Measurements from ENCODE around the gene ASPHD2. TPM values are rescaled to one million over a fixed set of nuclear protein-coding genes. Genes with fewer than 3 reads are reported as not detected.

Gene ASPHD2
- total RNA-seq, 2 donors from 2014 or later = 1.4 to 3.6 TPM

DNA sequence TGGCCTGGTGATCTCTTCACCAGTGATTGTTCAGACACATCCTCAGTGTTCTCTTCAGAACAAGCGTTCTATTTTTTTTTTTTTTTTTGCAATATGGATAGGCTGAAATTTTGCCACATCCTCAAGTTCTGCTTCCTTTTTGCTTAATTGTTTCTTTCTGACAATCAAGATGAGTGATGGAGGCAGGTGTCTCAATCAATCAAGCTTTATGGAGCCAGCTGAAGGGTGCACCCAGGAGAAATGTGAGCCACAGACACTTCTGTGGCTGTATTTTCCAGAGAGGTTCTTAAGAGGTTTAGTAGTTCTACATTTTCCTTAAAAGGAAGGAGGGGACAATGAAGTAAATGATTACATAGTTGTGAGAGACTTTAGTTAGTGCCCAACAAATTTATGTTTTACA lies 43.9 kb upstream of the ASPHD2 start:
- no peaks in the 10 kb centered on the region for H3K36me3 ChIP-seq
- no peaks in the 10 kb centered on the region for H3K9me3 ChIP-seq
- DNase-seq (ENCODE audit: low spot score) = no peak
- 89% methylated on average over 1 of the region's 1 CpG for WGBS
- H3K4me1 ChIP-seq (replicated peaks) = no peaks in the 10 kb centered on the region
- no peaks in the 10 kb centered on the region for H3K27me3 ChIP-seq (replicated peaks; ENCODE audit: insufficient read depth)
- TF ChIP-seq, protein P1, sequence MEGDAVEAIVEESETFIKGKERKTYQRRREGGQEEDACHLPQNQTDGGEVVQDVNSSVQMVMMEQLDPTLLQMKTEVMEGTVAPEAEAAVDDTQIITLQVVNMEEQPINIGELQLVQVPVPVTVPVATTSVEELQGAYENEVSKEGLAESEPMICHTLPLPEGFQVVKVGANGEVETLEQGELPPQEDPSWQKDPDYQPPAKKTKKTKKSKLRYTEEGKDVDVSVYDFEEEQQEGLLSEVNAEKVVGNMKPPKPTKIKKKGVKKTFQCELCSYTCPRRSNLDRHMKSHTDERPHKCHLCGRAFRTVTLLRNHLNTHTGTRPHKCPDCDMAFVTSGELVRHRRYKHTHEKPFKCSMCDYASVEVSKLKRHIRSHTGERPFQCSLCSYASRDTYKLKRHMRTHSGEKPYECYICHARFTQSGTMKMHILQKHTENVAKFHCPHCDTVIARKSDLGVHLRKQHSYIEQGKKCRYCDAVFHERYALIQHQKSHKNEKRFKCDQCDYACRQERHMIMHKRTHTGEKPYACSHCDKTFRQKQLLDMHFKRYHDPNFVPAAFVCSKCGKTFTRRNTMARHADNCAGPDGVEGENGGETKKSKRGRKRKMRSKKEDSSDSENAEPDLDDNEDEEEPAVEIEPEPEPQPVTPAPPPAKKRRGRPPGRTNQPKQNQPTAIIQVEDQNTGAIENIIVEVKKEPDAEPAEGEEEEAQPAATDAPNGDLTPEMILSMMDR (IDR thresholded peaks at IDR 0.05) = no peak
- TF ChIP-seq POLR2A (IDR thresholded peaks at IDR 0.05) (no peak), POLR2AphosphoS5 (IDR thresholded peaks at IDR 0.05) (no peak)
- intact Hi-C loops (cut with DNase I) = no loop called here
- no peak overlapping the region for H3K27ac ChIP-seq
- no peak overlapping the region for H3K4me3 ChIP-seq

DNA sequence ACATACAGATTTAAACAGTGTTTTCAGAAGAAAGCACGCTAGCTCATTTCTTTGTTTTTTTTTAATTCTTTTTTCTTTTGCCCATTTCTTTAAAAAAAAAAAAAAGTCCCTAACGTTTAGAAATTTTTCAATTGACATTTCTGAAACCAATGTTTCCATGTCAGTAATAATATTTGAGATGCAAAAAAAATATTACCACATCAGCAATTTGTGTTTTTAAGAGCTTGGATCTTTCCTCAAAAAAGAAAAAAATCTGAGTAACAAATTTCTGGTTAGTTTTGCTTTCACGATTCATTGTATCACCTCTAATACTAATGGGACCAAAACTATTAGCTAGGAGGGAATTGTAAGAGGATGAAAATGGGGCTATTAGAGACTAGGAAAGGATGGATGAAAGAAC lies 39.9 kb upstream of the ASPHD2 start:
- no peak overlapping the region for H3K27ac ChIP-seq
- H3K4me3 ChIP-seq = no peak overlapping the region
- no peak for DNase-seq (ENCODE audit: low spot score)
- TF ChIP-seq POLR2AphosphoS5 (IDR thresholded peaks at IDR 0.05) (no peak), POLR2A (IDR thresholded peaks at IDR 0.05) (no peak)
- TF ChIP-seq, protein P1 (IDR thresholded peaks at IDR 0.05) = no peak
- no peaks in the 10 kb centered on the region for H3K27me3 ChIP-seq (replicated peaks; ENCODE audit: insufficient read depth)
- no peaks in the 10 kb centered on the region for H3K36me3 ChIP-seq
- H3K4me1 ChIP-seq (replicated peaks) = no peaks in the 10 kb centered on the region
- WGBS = 73% methylated on average over 3 of the region's 3 CpGs
- intact Hi-C loops (cut with DNase I) = no loop called here
- no peaks in the 10 kb centered on the region for H3K9me3 ChIP-seq

DNA sequence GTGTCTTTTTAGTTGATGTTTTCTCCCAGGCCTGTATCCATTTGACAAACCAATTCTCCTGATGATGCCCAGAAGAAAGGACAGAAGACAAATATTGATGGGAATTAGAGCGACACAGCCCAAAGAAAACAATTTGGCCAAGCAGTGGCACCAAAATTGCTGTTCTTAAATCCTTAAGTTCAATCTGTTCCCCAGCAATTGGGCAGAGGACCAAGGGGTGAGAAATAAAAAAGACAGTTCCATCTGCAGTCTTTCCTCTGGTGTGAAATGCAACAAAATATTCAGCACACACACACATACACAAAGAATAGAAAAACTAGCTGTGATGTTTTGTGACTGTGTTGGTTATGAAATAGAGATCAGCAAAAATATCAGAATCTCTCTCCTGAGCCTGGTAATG lies 38.0 kb upstream of the ASPHD2 start:
- intact Hi-C loops (cut with DNase I) = no loop called here
- TF ChIP-seq POLR2A (IDR thresholded peaks at IDR 0.05) = no peak
- TF ChIP-seq, protein P1 (IDR thresholded peaks at IDR 0.05) = no peak
- no peak for TF ChIP-seq POLR2AphosphoS5 (IDR thresholded peaks at IDR 0.05)
- no peaks in the 10 kb centered on the region for H3K4me1 ChIP-seq (replicated peaks)

DNA sequence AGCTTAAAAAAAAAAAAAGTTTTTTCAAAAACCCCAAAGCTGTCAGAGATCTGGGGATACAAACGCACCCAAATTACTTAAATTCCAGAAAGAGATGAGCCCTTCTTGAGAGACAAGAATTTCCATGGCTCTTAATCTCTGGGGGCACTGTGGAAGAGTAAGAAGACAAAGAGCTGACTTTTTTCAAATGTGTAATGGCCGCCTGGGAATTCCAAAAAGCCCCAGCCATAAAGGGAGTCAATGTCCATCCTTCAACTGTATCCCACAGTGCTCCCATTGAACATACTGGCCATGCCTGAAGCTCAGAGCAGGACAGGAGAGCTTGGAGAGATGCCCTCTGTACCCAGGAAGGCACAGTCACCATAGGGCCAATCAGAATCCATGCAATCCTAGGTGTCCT lies 37.4 kb upstream of the ASPHD2 start:
- Histone ChIP-seq H3K4me3 (no peak overlapping the region), H3K36me3 (no peaks in the 10 kb centered on the region), H3K27ac (no peak overlapping the region), H3K27me3 (replicated peaks; ENCODE audit: insufficient read depth) (no peaks in the 10 kb centered on the region), H3K9me3 (no peaks in the 10 kb centered on the region), H3K4me1 (replicated peaks) (no peaks in the 10 kb centered on the region)
- TF ChIP-seq, protein P1 (IDR thresholded peaks at IDR 0.05) = no peak
- TF ChIP-seq POLR2A (IDR thresholded peaks at IDR 0.05) (no peak), POLR2AphosphoS5 (IDR thresholded peaks at IDR 0.05) (no peak)
- intact Hi-C loops (cut with DNase I) = no loop called here
- no peak for DNase-seq (ENCODE audit: low spot score)
- 74% methylated on average over 2 of the region's 2 CpGs for WGBS

More for the DNA sequence above, 38.0 kb upstream of the ASPHD2 start:
- no peaks in the 10 kb centered on the region for H3K36me3 ChIP-seq
- no peak overlapping the region for H3K4me3 ChIP-seq
- 86% methylated on average over 1 of the region's 1 CpG for WGBS
- H3K27ac ChIP-seq = no peak overlapping the region
- H3K27me3 ChIP-seq (replicated peaks; ENCODE audit: insufficient read depth) = no peaks in the 10 kb centered on the region
- H3K9me3 ChIP-seq = no peaks in the 10 kb centered on the region
- DNase-seq (ENCODE audit: low spot score) = no peak

DNA sequence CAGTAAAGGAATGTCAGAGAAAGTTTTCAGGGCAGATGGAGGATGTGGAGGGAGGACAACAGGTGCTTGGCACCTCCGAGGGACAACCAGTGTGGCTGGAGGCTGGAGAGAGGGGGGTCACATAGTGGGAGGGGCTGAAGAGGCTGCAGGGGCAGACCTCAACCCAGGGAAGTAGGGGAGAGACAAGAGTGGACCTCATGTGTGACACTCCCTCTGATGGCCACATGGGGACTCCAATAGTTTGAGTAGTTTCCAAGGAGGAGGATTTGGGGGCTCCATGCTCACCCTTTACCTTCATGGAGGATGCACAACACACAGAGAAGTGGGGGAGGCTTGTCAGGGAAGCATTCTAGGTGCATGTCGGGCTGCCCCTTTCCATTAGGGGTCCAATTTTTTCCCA lies 35.1 kb upstream of the ASPHD2 start:
- no peaks in the 10 kb centered on the region for H3K4me1 ChIP-seq (replicated peaks)
- DNase-seq (ENCODE audit: low spot score) = no peak
- no peak overlapping the region for H3K27ac ChIP-seq
- no peak overlapping the region for H3K4me3 ChIP-seq
- intact Hi-C loops (cut with DNase I) = no loop called here
- no peaks in the 10 kb centered on the region for H3K36me3 ChIP-seq
- 62% methylated on average over 2 of the region's 2 CpGs for WGBS
- H3K27me3 ChIP-seq (replicated peaks; ENCODE audit: insufficient read depth) = no peaks in the 10 kb centered on the region
- no peak for TF ChIP-seq POLR2A (IDR thresholded peaks at IDR 0.05)
- TF ChIP-seq, protein P1 (IDR thresholded peaks at IDR 0.05) = no peak
- TF ChIP-seq POLR2AphosphoS5 (IDR thresholded peaks at IDR 0.05) = no peak
- H3K9me3 ChIP-seq = no peaks in the 10 kb centered on the region

All from prostate gland (tissue), 2 donors.